Body of pancreas (tissue), 4 donors: ENCODE results near the gene CAMK4. TPM values are rescaled to one million over a fixed set of nuclear protein-coding genes. Genes with fewer than 3 reads are reported as not detected.

Experiments used
- ATAC-seq: fragments of 150-250 bp; one replicate; pipeline ENCODE4 v1.9.1; 2016
- DNase-seq, 4 donors: peaks; one replicate each; pipeline ENCODE4 v3.0.0-alpha.2; 2019
- H3K27ac ChIP-seq, 4 donors: fragments of 200-600 bp; sonication (generic); 1 replicate in 3 of 4; 2 replicates in 1 of 4; pipeline versions ENCODE4 v1.5.1 to v1.6.1; 2016 to 2019; ENCODE audit warnings: mild to moderate bottlenecking in 1 of 4, mixed read lengths in 1 of 4, moderate library complexity in 1 of 4
- H3K27me3 ChIP-seq, 2 donors: fragments of 200-600 bp; sonication (generic); one replicate each; pipeline ENCODE4 v1.6.0; 2016; ENCODE audit warnings: mild to moderate bottlenecking in 1 of 2
- H3K36me3 ChIP-seq, 2 donors: fragments of 200-600 bp; sonication (generic); replicated peaks in 1 of 2; 2 replicates each; pipeline ENCODE4 v1.5.1; 2016; ENCODE audit warnings: low read depth in 2 of 2; ENCODE audit not compliant: insufficient read depth in 1 of 2
- H3K4me1 ChIP-seq: fragments of 200-600 bp; sonication (generic); one replicate; pipeline ENCODE4 v1.6.0; 2016
- H3K4me3 ChIP-seq, 2 donors: fragments of 200-600 bp; sonication (generic); 1 replicate in 1 of 2; 2 replicates in 1 of 2; pipeline ENCODE4 v1.5.1; 2016 to 2019
- H3K9me3 ChIP-seq, 3 donors: fragments of 200-600 bp; sonication (generic); 1 replicate in 2 of 3; 2 replicates in 1 of 3; pipeline ENCODE4 v1.5.1; 2016
- POLR2A ChIP-seq, 3 donors: fragments of 450-650 bp; IDR thresholded peaks; one replicate each; pipeline ENCODE4 v1.6.1; 2016; ENCODE audit warnings: antibody characterized with exemption in 3 of 3, mild to moderate bottlenecking in 2 of 3
- whole genome bisulfite sequencing, 2 donors: methylation state at CpG; one replicate each; pipeline ENCODE4 v1.1.5; 2017; 5-methylcytosine and 5-hydroxymethylcytosine counted together
- intact Hi-C: fragments of 100-400 bp; cut with DNase I; formaldehyde crosslinking; loops from one replicate; pipeline ENCODE4 v1.15.1; 2023
- total RNA-seq, 2 donors: library from RNA; depleted of rRNA; stranded (reverse); fragments of >200 nt; gene quantifications; one replicate each; pipeline ENCODE4 v1.1.0, GENCODE V29; 2016
- TF ChIP-seq, protein P1 (sequence below), 7 experiments: fragments of 450-650 bp in 4 of 7; fragments of 200-600 bp in 3 of 7; sonication (generic) in 3 of 7; IDR thresholded peaks; one replicate each; pipeline ENCODE4 v1.5.1; 2016 to 2019; ENCODE audit warnings: antibody characterized with exemption in 7 of 7

Gene CAMK4
- total RNA-seq, 2 donors from 2014 or later = 0.78 TPM; not detected in 1

DNA sequence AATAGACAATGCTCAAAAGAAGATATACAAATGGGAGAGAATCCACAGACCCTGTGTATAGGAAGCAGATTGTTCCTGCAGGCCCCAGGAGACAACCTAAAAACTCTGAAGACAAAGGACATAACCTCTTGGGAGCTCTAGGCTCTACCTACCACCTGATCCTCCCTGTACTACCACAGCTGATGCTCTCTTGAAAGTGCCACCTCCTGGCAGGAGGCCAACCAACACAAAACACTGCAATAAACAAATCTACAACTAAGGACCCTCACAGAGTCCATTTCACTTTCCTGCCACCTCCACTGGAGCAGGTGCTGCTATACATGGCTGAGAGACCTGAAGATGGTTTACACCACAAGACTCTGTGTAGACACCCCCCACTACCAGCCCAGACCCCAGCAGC lies 239.1 kb downstream of the CAMK4 start:
- no peak for TF ChIP-seq POLR2A (IDR thresholded peaks at IDR 0.05)
- TF ChIP-seq, protein P1, sequence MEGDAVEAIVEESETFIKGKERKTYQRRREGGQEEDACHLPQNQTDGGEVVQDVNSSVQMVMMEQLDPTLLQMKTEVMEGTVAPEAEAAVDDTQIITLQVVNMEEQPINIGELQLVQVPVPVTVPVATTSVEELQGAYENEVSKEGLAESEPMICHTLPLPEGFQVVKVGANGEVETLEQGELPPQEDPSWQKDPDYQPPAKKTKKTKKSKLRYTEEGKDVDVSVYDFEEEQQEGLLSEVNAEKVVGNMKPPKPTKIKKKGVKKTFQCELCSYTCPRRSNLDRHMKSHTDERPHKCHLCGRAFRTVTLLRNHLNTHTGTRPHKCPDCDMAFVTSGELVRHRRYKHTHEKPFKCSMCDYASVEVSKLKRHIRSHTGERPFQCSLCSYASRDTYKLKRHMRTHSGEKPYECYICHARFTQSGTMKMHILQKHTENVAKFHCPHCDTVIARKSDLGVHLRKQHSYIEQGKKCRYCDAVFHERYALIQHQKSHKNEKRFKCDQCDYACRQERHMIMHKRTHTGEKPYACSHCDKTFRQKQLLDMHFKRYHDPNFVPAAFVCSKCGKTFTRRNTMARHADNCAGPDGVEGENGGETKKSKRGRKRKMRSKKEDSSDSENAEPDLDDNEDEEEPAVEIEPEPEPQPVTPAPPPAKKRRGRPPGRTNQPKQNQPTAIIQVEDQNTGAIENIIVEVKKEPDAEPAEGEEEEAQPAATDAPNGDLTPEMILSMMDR (IDR thresholded peaks at IDR 0.05) = no peak
- H3K9me3 ChIP-seq = no peaks in the 10 kb centered on the region
- intact Hi-C loops = no loop called here
- no peaks in the 10 kb centered on the region for H3K36me3 ChIP-seq
- H3K4me3 ChIP-seq = no peak overlapping the region
- no peaks in the 10 kb centered on the region for H3K27me3 ChIP-seq
- H3K4me1 ChIP-seq = no peaks in the 10 kb centered on the region
- H3K27ac ChIP-seq = no peak overlapping the region
- ATAC-seq (no peak), DNase-seq (no peak)

DNA sequence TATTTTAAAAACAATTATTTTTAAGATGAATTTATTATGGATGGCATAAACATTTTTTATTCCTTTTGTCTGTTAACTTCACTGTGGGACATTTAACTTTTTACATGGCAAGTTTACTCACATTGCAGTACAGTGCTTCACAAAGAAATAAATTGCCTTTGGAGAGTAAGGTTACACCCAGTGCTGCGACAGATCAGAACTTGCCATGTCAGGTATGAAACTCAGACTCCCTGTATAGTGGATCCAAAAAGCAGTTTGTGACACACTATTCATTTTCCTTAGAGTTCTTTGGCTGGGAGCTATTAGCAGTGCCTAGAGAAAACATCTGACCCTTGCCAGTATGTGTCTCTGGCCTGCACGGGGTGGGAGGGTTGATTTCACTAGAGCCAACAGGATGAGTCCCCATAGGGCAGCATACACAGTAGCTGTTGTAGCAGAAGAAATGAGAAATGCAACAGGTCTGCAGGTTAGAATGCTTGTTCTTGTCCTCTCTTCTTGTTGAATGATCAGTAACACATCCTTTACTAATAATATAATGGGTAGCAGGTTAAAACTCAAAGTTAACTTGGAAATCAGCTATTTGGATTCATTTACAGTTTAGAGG lies 245.2 kb downstream of the CAMK4 start:
- Histone ChIP-seq H3K27ac (no peak overlapping the region), H3K4me3 (no peak overlapping the region), H3K27me3 (no peaks in the 10 kb centered on the region), H3K4me1 (no peaks in the 10 kb centered on the region), H3K36me3 (no peaks in the 10 kb centered on the region), H3K9me3 (no peaks in the 10 kb centered on the region)
- TF ChIP-seq POLR2A (IDR thresholded peaks at IDR 0.05) = no peak
- TF ChIP-seq, protein P1 (IDR thresholded peaks at IDR 0.05) = no peak
- 85 to 88% methylated on average over 2 of the region's 2 CpGs for WGBS, 2 donors
- ATAC-seq (no peak), DNase-seq (no peak)
- intact Hi-C loops = no loop called here

DNA sequence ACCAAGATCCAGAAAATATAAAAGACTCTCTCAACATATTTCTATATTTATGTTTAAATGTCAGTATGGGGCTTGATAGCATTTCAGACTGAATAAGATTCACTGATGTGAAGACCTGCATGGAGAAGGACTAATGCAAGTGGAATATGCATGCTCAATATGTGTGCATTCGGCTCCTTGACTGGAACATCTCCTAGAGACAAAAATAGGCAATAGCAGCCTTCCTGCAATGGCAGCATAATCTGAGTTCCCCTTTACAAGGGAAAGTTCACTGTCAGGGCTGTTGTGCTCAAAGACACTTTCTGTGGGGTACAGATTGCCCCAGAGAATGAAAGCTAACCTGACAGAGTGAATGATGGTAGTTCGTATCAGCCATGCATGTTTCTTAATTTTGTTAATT lies 245.7 kb downstream of the CAMK4 start:
- DNase-seq (no peak), ATAC-seq (no peak)
- Histone ChIP-seq H3K9me3 (no peaks in the 10 kb centered on the region), H3K4me1 (no peaks in the 10 kb centered on the region), H3K27ac (no peak overlapping the region), H3K4me3 (no peak overlapping the region), H3K27me3 (no peaks in the 10 kb centered on the region), H3K36me3 (no peaks in the 10 kb centered on the region)
- intact Hi-C loops = no loop called here
- WGBS, 2 donors = 36 to 54% methylated on average over 2 of the region's 2 CpGs
- TF ChIP-seq, protein P1 (IDR thresholded peaks at IDR 0.05) = no peak
- no peak for TF ChIP-seq POLR2A (IDR thresholded peaks at IDR 0.05)

DNA sequence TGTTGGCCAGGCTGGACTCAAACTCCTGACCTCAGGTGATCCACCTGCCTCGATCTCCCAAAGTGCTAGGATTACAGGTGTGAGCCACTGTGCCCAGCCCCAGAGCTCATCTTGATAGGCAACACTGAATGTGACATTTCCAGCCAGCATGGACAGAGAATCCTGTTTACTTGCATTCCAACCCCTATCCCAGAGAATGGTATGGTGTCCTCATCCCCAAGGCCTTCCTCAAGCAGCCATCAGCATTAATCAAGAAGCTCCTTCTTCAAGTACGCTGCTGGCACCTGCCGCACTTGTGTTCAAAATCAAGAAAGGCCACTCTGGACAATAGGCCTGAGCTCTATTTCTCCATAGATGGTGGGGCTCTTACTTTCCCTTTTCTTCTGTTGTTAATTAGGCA lies 247.9 kb downstream of the CAMK4 start:
- Histone ChIP-seq H3K4me3 (no peak overlapping the region), H3K4me1 (no peaks in the 10 kb centered on the region), H3K9me3 (no peaks in the 10 kb centered on the region), H3K27me3 (no peaks in the 10 kb centered on the region), H3K27ac (no peak overlapping the region), H3K36me3 (no peaks in the 10 kb centered on the region)
- 78 to 88% methylated on average over 3 of the region's 3 CpGs for WGBS, 2 donors
- intact Hi-C loops = no loop called here
- TF ChIP-seq, protein P1 (IDR thresholded peaks at IDR 0.05) = no peak
- no peak for TF ChIP-seq POLR2A (IDR thresholded peaks at IDR 0.05)
- DNase-seq (no peak), ATAC-seq (no peak)

DNA sequence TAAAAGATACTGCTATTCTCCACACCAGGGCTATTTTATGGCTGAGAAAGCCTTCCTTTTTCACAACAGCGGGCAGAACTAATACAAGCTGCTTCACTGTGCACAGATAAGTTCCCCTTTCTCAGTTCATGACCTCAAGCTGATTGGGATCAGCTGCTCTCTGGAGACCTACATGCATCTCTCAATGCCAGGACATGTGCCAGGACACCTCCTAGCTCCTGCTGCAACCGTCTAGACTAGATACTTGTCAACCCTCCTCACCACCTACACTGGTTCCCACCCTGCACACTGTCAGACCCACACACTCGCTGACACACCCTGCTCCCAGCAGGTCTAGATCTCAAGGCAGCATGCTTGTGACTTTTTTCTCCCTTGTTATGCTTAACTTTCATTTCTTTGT lies 248.4 kb downstream of the CAMK4 start:
- TF ChIP-seq, protein P1 (IDR thresholded peaks at IDR 0.05) = no peak
- TF ChIP-seq POLR2A (IDR thresholded peaks at IDR 0.05) = no peak
- H3K36me3 ChIP-seq = no peaks in the 10 kb centered on the region
- DNase-seq (peak in 1 of 4 donors; percentile 6), ATAC-seq (no peak)
- H3K27me3 ChIP-seq = no peaks in the 10 kb centered on the region
- H3K4me3 ChIP-seq = no peak overlapping the region
- no peak overlapping the region for H3K27ac ChIP-seq
- intact Hi-C loops = no loop called here
- H3K4me1 ChIP-seq = no peaks in the 10 kb centered on the region
- no peaks in the 10 kb centered on the region for H3K9me3 ChIP-seq
- 74% methylated on average over 3 of the region's 3 CpGs for WGBS, 2 donors
